NCI-H510A (cell line): ENCODE data around the gene WASL.
"Not testable (repeated sequence)": the region's sequence is repeated elsewhere in the genome, so short reads cannot be mapped to it uniquely, and the experiment has no call there.

Experiments used
- DNase-seq: peaks from one replicate; lab custom pipeline; 2025; lab: John Stamatoyannopoulos, UW

WASL gene

GRCh38 chr7:123658023-123658422 is 90.8 kb downstream of the WASL start:
- no peak for DNase-seq

- no peak for DNase-seq
Observed at GRCh38 chr7:123657304-123657685, 91.5 kb downstream of the WASL start.

GRCh38 chr7:123656544-123657303 is 92.1 kb downstream of the WASL start:
- DNase-seq = no peak

- DNase-seq = no peak
Observed at GRCh38 chr7:123655614-123656013, 93.2 kb downstream of the WASL start, which contains the start of gene LMOD2. TSS of gene LMOD2 (plus strand) at chr7:123655866. CDS start at chr7:123655964, 98 bp downstream.

GRCh38 chr7:123653162-123653561 is 95.6 kb downstream of the WASL start:
- DNase-seq = no peak

GRCh38 chr7:123652406-123652805 is 96.4 kb downstream of the WASL start:
- no peak for DNase-seq

- no peak for DNase-seq
Observed at GRCh38 chr7:123650595-123650994, 98.2 kb downstream of the WASL start.

GRCh38 chr7:123649964-123650363 is 98.8 kb downstream of the WASL start:
- no peak for DNase-seq

GRCh38 chr7:123647106-123647730 is 101.6 kb downstream of the WASL start:
- DNase-seq = no peak

- no peak for DNase-seq
Observed at GRCh38 chr7:123645516-123645915, 103.3 kb downstream of the WASL start.

GRCh38 chr7:123643495-123644441 is 105.0 kb downstream of the WASL start:
- peak; percentile 37 for DNase-seq

GRCh38 chr7:123641901-123642300 is 106.9 kb downstream of the WASL start:
- DNase-seq = no peak

- DNase-seq = no peak
Observed at GRCh38 chr7:123640583-123640982, 108.2 kb downstream of the WASL start.

- DNase-seq = no peak
Observed at GRCh38 chr7:123639631-123640030, 109.2 kb downstream of the WASL start.

GRCh38 chr7:123637878-123638277 is 110.9 kb downstream of the WASL start:
- DNase-seq = no peak

- no peak for DNase-seq
Observed at GRCh38 chr7:123637203-123637602, 111.6 kb downstream of the WASL start.

- DNase-seq = no peak
Observed at GRCh38 chr7:123635551-123636359, 113.0 kb downstream of the WASL start.

- not testable (repeated sequence) for DNase-seq
Observed at GRCh38 chr7:123634011-123634573, 114.7 kb downstream of the WASL start.

- no peak for DNase-seq
Observed at GRCh38 chr7:123633553-123633952, 115.2 kb downstream of the WASL start.

- no peak for DNase-seq
Observed at GRCh38 chr7:123632808-123633207, 116.0 kb downstream of the WASL start.
